GM19043 (cell line): ENCODE data around the gene MICU1.
"Not testable (repeated sequence)": the region's sequence is repeated elsewhere in the genome, so short reads cannot be mapped to it uniquely, and the experiment has no call there.

Experiments used
- ATAC-seq: cut with Tn5 transposase; IDR thresholded peaks from one replicate; pipeline ENCODE4 v1.9.1; 2021; ENCODE audit warnings: low read depth; ENCODE audit not compliant: unreplicated experiment

MICU1 gene

DNA sequence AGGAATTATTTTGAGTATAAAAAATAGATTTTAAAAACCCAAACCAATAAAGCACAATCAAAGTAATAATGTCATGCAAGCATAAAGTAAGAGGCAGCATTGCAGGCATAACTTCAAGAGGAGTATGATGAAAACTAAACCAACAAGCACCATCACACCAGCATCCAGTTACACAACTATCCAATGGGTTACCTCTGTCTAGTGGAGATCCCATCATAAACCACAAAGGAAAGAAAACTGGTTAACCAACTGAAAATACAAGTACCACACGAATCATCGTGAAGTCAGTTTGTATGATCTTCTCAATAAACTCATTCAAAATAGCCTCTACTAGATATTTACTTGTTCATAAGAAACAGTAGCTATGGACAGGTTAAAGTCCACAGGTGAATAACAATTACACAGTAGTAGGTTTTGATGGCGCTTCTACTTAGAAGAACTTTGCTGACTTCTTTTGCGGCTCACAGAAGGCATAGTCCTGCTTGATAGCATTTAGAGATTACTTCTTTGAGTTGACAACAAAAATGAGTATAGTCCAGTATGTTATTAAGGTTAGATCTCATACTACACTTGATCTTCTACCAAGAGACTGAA, 116.6 kb downstream of the MICU1 start:
- no peak for ATAC-seq

DNA sequence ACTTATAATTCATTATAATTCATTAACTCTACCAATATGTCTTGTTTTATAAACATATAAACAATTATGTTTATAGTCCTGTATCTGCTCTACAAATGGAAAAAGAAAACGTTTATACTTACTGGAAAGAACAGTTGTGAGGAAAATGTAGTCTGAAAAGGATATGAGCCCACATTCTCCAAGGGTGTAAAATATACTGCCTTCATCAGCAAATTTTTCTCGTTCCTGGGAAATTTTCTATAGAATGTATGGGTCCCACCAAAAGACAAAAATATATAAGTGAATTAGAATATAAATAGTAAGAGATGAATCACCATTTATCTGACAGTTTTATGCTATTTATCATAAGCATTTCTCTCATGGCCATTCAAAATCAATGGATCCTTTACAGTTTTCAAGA, 117.8 kb downstream of the MICU1 start:
- no peak for ATAC-seq

GRCh38 chr10:72506474-72506873, 119.4 kb downstream of the MICU1 start:
- no peak for ATAC-seq

DNA sequence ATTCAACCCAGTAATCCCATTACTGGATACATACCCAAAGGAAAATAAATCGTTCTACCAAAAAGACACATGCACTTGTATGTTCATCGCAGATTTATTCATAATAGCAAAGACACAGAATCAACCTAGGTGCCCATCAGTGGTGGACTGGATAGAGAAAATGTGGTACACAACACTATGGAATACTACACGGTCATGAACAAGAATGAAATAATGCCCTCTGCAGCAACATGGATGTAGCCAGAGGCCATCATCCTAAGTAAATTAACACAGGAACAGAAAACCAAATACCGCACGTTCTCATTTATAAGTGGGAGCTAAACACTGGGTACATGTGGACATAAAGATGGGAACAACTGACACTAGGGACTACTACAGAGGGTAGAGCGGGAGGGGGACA, 120.4 kb downstream of the MICU1 start:
- ATAC-seq, result no peak

- ATAC-seq, result no peak
Measured at GRCh38 chr10:72503694-72504438, 122.0 kb downstream of the MICU1 start.

- no peak for ATAC-seq
Measured at GRCh38 chr10:72503241-72503640, 122.6 kb downstream of the MICU1 start.

DNA sequence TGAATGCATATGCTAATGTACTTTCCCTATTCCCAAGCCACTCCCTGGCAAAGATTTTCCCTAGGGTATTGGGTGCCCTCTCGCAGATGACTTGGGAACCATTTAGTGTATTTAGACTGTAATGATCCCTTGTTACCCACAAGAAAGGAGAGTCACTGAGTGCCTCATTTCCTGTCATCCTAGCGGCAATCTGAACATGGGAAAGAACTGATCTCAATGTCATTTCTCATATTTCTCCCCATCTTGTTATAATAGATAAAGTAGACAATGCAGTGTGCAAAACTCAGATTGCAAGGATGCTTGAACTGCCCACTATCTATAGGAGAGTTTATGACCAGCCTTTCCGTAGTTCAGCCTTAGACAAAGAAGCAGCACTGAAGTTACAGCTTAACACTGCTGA, 123.3 kb downstream of the MICU1 start:
- no peak for ATAC-seq

GRCh38 chr10:72499701-72500100, 126.2 kb downstream of the MICU1 start:
- ATAC-seq, result no peak

GRCh38 chr10:72490951-72491350, 134.9 kb downstream of the MICU1 start:
- ATAC-seq, result no peak

DNA sequence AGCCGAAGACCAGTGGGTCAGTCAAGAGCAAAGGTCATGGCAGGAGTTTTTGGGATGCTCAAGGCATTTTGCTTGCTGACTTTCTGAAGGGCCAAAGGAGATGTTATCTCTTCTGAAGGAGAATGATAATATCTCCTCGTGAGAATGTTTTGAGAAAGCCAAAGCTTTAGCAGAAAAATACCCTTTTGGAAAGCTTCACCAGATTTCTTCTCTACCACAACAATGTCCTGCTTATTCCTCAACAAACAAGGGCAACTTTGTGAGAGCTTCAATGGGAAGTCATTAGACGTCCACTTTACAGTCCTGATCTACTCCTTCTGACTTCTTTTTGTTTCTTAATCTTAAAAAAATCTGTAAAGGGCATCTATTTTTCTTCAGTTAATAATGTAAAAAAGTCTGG, 138.4 kb downstream of the MICU1 start:
- ATAC-seq, result no peak

GRCh38 chr10:72487116-72487515, 138.8 kb downstream of the MICU1 start:
- no peak for ATAC-seq

- no peak for ATAC-seq
Measured at GRCh38 chr10:72485701-72486100, 140.2 kb downstream of the MICU1 start.

DNA sequence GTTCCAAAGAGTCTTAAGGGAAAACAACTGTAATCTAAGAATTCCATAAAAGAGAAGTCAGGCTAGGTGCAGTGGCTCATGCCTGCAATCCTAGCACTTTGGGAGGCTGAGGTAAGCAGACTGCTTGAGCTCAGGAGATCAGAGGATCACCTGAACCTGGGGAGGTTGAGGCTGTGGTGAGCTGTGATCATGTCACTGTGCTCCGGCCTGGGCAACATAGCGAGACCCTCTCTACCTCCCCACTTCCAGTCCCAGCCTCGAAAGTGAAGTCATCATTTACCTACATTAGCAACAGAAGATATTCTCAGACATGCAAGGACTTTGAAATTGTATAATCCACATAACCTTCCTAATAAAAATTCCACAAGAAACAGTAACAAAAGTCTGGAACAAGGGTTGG, 141.4 kb downstream of the MICU1 start:
- ATAC-seq, result no peak

GRCh38 chr10:72483471-72483870, 142.4 kb downstream of the MICU1 start:
- no peak for ATAC-seq

DNA sequence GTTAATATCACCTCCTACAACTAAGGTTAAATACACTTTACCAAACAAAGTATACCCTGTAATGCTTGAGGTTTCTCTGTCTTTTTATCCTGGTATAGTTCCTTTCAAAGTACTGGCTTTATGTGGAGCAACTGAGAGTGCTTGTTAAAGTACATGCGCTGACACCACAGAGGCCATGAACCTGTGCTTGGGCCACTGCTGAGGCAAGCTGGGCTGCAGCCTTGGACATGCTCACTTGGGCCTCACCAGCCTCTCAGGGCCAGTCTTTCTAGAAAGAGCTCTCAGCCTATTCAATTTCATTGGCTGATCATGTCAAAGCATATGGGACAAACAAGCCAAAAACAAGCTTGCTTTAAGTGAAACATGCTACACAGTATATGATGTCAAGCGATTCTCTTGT, 145.0 kb downstream of the MICU1 start:
- ATAC-seq, result no peak

GRCh38 chr10:72477463-72477862, 148.4 kb downstream of the MICU1 start:
- no peak for ATAC-seq

DNA sequence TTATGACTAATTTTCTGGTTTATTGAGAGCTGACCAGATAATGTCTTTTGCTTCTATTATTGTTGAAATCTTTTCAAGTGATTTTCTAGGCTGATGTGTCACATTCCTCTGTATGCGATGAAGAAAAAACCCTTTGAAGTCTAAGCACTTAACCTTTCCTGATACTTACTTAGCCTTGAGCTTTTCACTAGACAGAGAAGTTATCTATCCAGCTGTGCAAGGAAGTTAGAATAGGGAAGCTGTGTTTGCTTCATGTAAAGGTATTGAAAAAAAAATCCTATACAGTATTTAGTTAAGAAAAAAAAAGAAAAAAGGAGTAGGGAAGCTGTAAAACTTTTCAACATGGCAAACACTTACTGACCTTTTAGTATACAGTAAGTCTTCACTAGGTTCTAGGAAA, 153.6 kb downstream of the MICU1 start:
- ATAC-seq, result no peak

GRCh38 chr10:72470666-72471065, 155.2 kb downstream of the MICU1 start:
- ATAC-seq, result no peak

DNA sequence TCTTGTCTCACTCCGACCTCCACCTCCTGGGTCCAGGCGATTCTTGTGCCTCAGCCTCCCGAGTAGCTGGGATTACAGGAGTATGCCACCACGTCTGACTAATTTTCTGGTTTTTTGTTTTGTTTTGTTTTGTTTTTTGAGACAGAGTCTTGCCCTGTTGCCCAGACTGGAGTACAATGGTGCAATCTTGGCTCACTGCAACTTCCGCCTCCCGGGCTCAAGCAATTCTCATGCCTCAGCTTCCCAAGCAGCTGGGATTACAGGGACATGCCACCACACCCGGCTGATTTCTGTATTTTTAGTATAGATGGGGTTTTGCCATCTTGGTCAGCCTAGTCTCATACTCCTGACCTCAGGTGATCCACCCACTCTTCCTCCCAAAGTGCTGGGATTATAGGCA, 158.8 kb downstream of the MICU1 start:
- ATAC-seq, result not testable (repeated sequence)

DNA sequence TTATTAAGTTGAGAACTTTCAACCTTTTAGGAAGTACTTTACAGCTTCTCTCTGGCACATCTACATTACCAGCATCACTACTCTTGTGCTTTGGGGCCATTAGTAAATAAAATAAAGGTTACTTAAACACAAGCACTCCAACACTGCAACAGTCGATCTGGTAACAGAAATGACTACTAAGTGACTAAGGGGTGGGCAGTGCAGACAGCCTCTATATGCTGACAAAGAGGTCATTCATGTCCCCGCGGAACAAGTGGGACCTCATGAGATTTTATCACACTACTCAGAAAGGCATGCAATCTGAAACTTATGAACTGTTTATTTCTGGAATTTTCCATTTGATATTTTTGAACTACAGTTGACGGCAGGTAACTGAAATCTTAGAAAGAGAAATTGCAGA, 159.9 kb downstream of the MICU1 start:
- no peak for ATAC-seq

DNA sequence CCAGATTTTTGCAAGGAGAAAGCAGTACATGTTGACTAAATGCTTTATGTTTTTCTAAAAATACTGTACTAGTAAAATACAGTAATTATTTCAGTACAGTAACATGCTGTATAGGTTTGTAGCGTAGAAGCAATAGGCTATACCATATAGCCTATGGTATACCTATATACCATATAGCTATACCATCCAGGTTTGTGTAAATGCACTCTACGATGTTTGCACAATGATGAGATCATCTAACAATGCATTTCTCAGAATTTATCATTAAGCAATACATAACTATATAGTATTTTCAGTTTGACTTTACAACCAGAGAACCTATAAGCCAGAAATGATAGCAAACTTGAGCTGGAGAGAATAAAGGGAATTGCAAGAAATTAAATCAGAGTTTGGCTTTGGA, 161.4 kb downstream of the MICU1 start:
- ATAC-seq, result no peak

DNA sequence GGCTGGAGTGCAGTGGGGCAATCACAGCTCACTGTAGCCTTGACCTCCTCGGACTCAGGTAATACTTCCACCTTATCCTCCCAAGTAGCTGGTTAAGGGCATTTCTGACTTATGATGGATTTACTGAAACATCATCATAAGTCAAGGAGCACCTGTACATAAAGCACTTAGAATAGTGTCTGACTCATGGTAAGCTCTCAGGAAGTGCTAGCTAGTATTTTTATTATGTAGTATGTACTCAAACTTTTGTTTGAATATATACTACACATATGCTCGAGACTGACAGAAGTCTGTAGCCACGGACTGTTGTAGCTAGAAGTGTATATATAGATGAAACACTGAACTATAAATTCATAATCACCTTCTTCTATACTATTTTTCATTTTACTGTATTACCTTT, 163.6 kb downstream of the MICU1 start:
- ATAC-seq, result no peak

DNA sequence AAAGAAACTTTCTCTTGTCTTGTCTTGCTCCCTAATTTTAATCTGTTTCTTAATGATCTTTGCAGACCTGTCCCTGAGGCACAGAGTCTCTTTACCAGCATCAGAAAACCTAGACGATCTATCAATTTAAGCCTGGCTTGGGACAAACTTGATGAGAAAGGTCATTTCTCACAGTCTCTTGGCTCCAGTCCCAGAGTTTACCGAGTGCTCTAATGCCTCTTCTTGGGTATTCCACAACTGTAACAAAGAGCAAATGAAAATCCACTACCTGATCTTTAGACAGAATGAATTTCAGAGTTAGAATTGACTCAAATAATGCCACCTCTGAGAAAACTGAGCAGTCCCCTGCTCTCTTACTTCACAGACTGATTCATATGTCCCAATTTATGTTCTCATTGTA, 164.8 kb downstream of the MICU1 start:
- ATAC-seq, result no peak
